ENCODE results near the gene NPY5R.

GRCh38 chr4:163385466-163385865 lies 41.8 kb downstream of the NPY5R start:
- TF ChIP-seq CTCF (IDR thresholded peaks at IDR 0.05; ENCODE audit: insufficient read depth, low read length) (no peak), REST (IDR thresholded peaks at IDR 0.05; ENCODE audit: insufficient replicate concordance, low read depth) (no peak)

All from HL-60 (cell line).